Ecto neural progenitor cell (in vitro differentiated cells): ENCODE data around the gene MTMR3.

Source experiments
- DNase-seq: peaks from one replicate; pipeline ENCODE4 v3.0.0-alpha.2; 2018; ENCODE audit warnings: low spot score

Gene MTMR3

GRCh38 chr22:30004101-30004500 is 121.1 kb downstream of the MTMR3 start:
- DNase-seq = no peak

DNA sequence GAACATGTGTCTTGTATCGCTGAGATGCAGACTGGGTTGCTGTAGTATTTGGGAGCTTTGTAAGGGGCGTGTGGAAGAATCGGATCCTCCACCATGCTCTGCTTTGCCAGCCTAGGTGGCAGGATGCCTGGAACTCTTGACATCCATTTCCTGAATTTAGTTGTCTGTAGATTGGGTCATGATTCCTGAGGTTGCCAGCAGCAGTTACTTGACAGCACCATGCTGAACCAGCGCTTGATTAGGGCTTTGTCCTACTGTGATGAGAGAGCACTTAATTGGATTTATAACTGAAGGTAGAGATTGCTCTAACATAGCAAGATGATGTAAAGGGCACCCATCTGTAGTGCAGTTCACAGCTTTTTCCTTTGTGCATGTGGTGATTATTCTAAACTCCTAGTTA is 121.7 kb downstream of the MTMR3 start:
- DNase-seq = no peak

DNA sequence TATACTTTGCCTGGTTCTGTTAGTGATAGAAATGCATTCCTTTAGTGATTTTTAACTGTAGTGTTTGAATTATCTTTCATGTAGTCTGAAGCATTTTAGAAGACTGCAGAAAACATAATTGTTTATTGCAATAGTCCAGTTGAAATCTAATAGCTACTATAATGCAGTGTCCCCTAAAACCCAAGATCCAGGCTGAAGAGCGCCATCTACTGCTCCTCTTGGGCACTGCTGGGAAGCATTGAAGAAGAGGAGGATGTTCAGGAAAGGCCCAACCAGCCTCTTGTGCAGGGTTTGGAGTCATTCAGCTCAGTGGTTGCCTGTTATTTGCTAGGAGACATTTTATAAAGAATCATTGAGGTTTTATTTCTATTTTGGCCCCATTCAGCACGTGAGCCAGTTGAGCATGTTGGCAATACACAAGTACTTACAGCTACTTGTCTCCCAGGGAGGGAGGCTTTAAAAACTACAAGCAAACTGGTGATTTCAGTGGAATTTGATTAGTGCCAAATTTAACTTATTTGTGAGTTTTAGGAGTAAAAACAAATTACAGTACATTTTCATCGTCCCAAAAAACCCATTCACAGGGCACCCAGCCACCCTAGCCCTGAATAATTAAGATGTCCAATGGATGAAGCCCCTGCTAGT is 122.4 kb downstream of the MTMR3 start:
- DNase-seq = peak; percentile 72

DNA sequence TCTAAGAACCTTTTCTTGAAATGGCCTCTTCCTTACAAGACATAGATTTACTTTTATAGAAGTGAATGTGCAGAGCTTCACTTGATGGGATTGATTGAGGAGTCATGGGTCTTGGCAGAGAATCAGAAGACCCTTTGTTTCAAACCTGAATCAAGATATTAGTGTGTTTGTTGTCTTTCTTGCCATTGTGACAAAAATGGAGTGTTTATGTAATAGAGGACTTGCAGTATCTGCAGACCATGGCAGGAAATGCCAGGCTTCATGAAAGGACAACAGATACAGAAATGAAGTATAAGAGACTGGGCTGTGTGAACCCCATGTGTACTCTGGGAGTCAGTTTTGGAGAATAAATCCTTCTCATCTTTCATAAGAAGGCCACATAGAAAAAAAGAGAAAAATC is 124.4 kb downstream of the MTMR3 start:
- no peak for DNase-seq

DNA sequence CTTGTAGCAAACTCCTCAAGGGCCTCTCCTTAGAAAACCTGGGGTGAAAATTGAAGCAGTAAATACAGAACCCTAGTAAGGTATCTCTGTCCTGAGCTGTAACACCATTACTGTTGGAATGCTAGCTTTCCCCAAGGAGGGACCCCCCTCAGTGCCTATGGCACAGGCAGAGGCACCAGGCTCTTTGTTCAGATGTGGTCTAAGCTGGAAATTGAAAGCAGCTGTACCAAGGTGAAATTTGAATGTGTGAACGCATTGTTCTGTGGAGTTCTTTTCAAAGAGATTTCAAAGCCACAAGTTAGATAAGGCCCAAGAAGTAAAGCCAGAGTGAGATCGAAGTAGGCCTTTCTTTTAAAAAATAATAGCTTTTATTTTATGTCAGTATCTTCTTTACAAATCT is 125.4 kb downstream of the MTMR3 start:
- no peak for DNase-seq

DNA sequence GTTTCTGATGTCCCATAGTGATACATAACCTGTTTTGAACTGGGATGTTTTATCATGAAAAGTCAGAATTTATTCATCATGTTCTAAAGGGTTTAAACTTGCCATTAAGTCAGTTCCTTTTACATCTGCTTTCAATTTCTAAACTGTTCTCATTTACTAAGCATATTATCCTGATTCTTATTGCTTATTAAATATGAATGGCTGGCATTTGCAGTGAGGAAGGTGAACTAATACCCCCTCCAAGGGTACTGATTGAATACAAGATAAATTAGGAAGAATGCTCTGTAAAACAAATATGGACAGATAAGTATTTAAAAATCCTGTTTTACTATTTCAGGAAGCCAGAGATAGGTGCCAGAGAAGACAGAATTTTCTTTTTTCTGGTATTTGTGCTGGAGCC is 126.5 kb downstream of the MTMR3 start:
- no peak for DNase-seq

DNA sequence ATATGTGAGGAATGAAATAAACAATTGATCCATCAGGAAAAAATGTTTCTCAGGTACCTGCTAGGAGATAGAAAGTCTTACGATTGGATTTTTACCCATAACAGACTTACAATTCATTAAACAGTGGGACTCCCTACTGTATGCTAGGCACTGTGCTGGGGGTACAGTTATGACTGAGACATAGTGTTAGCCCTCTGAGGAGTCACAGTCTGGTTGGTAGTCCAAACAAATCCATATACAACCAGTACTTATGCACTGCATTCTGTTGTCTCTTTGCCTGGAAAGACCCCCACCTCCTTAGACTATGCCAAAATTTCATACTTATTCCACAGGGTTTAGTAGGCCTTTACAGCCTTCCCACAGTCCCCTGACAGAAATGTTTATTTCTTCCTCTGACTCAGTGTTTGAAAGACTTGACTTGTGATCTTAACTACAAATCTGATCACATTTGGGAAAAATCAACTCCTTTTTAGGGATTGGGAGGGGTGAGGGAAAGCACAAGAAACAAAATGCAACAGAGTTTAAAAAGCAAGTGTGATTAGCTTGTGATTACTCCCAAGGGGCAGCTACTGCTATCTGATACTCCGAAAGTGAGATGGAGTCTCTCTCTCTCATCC is 127.9 kb downstream of the MTMR3 start:
- no peak for DNase-seq

GRCh38 chr22:30013201-30013600 is 130.2 kb downstream of the MTMR3 start:
- no peak for DNase-seq

- DNase-seq = no peak
These were observed 131.3 kb downstream of the MTMR3 start for GRCh38 chr22:30014244-30014643.

GRCh38 chr22:30015229-30015797 is 132.3 kb downstream of the MTMR3 start:
- DNase-seq = no peak

DNA sequence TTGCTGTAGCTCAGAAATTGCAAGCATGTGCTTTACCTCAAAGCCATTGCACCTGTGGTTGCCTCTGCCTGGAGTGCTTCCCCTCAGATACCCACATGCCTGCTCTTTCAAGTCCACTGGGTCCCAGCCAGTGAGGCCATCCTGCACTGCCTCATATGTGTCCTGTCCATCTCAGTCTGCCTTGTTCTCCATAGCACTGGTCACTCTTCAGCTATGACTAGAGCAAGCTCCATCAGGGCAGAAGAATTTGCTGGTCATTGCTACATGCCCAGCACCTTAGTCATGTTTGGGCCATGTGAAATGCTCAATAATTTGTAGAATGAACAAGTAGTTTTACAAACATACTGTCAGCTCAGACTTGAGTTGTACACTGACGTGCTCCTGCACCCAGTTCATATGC is 132.9 kb downstream of the MTMR3 start:
- no peak for DNase-seq

DNA sequence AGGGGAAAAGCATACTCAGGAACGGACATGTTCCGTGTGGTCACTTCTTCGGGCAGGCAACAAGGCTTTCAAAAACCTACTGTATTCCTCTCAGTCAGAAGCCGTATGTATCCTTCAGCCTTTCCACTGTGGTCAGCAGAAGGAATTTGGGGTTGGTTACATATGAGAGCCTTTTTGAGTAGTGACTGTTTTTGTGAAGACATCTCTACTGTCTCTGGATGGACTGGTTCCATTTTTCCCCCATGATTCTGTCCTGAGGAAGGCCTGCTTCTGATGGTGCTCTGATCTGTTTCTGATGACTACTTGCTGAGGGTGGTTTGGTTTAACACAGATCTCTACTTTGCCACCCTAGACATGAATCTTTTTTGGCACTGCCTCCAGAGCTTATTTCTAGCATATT is 133.6 kb downstream of the MTMR3 start:
- no peak for DNase-seq

GRCh38 chr22:30017375-30018223 is 134.6 kb downstream of the MTMR3 start:
- DNase-seq = no peak

- no peak for DNase-seq
These were observed 137.5 kb downstream of the MTMR3 start for GRCh38 chr22:30020511-30020910.

- DNase-seq = no peak
These were observed 138.4 kb downstream of the MTMR3 start for GRCh38 chr22:30021338-30021737.

DNA sequence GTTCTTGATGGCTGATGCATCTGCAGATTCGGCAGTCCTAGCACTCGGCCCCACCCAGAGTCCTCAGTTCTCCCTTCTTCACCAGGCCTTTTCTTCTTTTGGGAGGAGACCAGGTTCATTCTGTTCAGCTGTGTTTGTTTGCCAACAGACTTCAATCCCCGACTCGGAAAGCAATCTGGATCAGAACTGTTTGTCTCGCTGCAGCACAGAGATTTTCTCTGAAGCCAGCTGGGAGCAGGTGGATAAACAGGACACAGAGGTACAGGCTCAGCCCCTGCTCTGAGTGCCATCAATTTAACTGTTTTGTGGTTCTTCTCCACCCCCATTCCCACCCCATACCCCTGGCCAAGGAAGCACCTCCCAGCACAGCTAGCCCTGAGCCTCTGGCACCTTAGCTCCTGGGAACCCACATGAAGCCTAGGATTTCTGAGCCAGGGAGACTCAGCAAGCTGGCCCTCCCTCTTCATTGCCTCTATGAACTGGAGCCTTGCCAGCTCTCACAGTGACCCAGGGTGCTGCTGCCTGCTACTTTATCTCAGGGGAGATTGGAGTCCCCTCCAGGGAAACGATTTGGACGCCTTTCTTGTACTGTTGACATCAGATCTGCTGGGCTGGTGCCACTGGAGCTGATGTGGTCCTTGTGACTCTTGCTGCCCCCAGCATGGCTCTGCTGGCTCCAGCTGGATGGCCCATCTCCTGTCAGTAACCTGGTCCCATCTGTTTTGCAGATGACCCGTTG is 139.1 kb downstream of the MTMR3 start:
- no peak for DNase-seq

DNA sequence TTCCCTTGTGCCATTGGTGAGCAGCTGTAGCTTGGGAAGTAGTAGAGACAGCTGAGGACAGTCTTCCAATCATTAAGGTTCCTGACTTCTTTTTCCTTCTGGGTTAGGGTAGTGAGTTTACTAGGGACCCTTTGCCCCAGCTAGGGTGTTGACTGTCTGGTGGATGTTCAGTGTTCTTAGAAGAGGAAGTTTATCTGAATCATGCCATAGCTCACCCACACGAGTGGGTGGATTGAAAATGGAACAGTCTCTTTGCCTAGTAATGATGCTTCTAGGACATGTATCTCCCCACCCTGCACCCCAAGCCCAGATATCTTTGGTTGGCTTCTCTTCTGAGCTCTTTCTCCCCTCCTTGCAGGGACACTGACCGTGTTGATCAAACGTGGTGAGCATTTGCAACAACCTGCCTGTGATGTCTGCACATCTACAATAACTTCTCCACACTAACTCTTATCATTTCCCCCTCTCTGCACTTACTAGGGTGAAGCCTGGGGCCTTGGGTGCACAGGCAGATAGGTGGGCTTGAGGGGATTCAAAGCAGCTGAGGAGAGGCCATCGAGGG is 140.2 kb downstream of the MTMR3 start:
- no peak for DNase-seq

- no peak for DNase-seq
These were observed 141.3 kb downstream of the MTMR3 start for GRCh38 chr22:30024231-30024630.

DNA sequence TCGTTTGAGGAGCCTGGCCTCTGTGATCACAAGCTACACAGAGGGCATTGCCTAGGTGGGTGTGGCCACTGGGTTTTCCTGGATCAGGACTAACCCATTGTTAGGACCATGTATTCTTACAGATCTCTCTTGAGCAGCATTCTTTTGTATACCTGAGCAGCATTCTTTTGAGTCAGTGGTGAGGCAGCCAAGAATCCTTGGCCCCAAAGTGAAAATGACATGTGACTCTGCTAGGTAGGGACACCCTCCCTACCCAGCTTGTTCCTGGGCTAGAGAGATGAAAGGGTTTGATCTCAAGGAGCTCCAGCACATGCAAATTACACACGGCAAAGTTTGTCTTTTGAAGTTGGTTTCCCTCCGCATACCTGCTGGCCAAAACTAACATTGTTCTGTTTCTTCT is 142.2 kb downstream of the MTMR3 start:
- DNase-seq = no peak

DNA sequence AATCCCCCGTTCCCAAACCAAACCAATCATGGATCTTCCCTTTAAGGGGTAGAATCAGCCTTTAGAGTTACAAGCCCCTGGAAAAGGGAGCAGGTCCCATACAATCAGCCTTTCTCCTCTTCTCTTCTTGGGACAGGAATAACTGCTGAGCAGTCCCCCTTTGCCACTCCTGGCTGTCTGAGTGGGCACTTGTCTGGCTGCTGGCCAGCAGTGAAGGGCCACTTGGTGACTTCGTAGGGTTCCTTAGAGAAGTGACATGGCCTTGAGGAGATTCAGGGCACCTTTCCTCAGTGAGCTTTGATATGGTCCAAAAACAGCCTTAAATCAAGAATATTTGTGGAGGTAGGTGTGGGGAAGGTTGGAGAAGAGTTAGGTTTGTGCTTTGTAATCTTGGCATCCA is 143.8 kb downstream of the MTMR3 start:
- no peak for DNase-seq

GRCh38 chr22:30027169-30027568 is 144.2 kb downstream of the MTMR3 start:
- DNase-seq = no peak

DNA sequence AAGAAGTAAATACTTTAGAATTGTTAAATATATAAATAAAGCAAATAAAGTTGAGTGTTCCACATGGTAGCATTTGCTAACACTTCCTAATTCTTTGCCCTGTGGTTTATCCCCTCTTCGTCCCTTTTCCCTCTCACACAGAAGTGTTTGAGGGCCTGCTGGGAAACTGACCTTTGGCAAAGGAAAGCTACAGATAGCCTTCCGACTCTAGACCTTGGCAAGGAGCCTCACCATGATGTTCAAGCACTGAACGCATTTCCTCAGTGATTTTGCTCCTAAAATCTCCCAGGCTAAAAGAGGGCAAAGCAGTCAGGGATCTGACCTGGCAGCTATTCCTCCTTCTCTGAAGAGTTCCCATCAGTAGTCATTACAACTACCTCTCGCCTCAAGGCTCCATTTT is 144.8 kb downstream of the MTMR3 start:
- no peak for DNase-seq
